ENCODE results near the gene SMAD5. TPM values are rescaled to one million over a fixed set of nuclear protein-coding genes. Genes with fewer than 3 reads are reported as not detected.

Gene SMAD5
- total RNA-seq, 2 donors from 2014 or later: 29.0 to 92.9 TPM

DNA sequence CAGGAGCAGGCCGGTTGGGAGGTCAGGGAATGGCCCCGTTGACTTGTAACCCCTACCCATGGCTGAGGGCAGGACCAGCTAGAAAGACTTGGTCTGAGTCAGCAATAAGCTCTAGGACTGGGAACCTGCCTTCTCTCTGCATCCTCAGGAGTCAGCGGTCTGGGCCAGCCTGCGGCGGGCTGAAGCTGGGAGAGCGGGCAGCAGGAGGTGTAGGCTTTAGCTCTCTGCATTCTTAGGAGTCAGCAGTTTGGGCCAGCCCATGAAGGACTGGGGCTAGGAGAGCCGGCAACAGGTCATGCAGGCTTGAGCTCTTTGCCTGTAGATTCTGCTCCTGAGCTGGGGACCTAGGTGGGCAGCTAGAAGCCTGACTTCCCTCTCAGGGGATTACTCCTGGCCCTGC is 66.8 kb downstream of the SMAD5 start:
- Histone ChIP-seq H3K9me3 (no peaks in the 10 kb centered on the region), H3K4me1 (ENCODE audit: control insufficient read depth in 1 of 2, low read depth in 2 of 2) (peaks cover 0 to 11% of the 10 kb centered on the region in 2 donors), H3K4me3 (no peak overlapping the region), H3K27me3 (replicated peaks; ENCODE audit: insufficient read depth) (no peaks in the 10 kb centered on the region), H3K36me3 (no peaks in the 10 kb centered on the region), H3K27ac (no peak overlapping the region)
- TF ChIP-seq, protein P1, sequence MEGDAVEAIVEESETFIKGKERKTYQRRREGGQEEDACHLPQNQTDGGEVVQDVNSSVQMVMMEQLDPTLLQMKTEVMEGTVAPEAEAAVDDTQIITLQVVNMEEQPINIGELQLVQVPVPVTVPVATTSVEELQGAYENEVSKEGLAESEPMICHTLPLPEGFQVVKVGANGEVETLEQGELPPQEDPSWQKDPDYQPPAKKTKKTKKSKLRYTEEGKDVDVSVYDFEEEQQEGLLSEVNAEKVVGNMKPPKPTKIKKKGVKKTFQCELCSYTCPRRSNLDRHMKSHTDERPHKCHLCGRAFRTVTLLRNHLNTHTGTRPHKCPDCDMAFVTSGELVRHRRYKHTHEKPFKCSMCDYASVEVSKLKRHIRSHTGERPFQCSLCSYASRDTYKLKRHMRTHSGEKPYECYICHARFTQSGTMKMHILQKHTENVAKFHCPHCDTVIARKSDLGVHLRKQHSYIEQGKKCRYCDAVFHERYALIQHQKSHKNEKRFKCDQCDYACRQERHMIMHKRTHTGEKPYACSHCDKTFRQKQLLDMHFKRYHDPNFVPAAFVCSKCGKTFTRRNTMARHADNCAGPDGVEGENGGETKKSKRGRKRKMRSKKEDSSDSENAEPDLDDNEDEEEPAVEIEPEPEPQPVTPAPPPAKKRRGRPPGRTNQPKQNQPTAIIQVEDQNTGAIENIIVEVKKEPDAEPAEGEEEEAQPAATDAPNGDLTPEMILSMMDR (IDR thresholded peaks at IDR 0.05): no peak
- DNase-seq (ENCODE audit: low spot score) (no peak), ATAC-seq (ENCODE audit: insufficient number of reproducible peaks, low FRiP score, low read depth) (no peak)

DNA sequence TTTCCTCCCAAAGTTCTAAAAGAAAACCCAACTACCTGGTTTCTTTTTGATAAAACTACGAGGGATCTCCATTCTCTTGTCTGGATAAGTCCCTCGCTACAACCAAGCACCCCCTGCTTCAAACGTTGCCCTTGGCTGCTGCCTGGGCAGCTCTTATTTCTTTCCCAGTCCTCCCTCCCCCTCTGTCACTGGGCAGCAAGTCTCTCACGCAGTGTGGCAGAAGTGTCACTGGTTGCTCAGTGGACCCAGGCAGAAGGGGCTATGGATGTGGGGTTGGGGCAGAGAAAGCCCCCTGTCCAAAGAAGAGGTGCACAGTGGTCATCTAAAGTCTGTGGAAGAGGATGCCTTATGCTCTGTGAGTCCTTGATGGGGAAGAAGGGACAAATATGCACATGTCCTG is 67.5 kb downstream of the SMAD5 start:
- H3K4me3 ChIP-seq: no peak overlapping the region

DNA sequence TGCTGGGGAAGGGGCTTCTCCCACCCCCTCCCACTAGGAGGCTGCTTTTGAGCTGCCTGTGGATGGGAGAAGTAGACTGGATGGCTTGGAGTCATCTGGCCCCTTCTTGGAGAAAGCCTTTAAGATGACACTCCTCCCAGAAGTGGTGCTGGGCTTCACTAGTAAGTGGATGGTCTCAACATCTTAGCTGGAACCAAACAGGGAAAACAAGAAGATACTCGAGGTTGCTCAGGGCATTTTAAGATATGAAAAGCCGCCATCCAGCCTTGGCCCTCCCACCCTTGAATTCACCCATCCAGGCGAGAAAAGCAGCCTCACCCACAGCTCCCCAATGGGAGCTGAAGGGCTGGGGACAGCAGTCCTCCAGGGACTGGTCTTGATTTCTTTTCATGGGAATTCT is 68.1 kb downstream of the SMAD5 start:
- DNase-seq (ENCODE audit: low spot score) (no peak), ATAC-seq (ENCODE audit: insufficient number of reproducible peaks, low FRiP score, low read depth) (no peak)
- Histone ChIP-seq H3K9me3 (no peaks in the 10 kb centered on the region), H3K27me3 (replicated peaks; ENCODE audit: insufficient read depth) (no peaks in the 10 kb centered on the region), H3K36me3 (no peaks in the 10 kb centered on the region), H3K4me1 (ENCODE audit: control insufficient read depth in 1 of 2, low read depth in 2 of 2) (peaks cover 0 to 9% of the 10 kb centered on the region in 2 donors), H3K27ac (no peak overlapping the region), H3K4me3 (no peak overlapping the region)
- TF ChIP-seq, protein P1 (IDR thresholded peaks at IDR 0.05): no peak

More for the DNA sequence above, 67.5 kb downstream of the SMAD5 start:
- H3K4me1 ChIP-seq (ENCODE audit: control insufficient read depth in 1 of 2, low read depth in 2 of 2): peaks cover 0 to 11% of the 10 kb centered on the region in 2 donors
- DNase-seq (ENCODE audit: low spot score): no peak
- no peak for ATAC-seq (ENCODE audit: insufficient number of reproducible peaks, low FRiP score, low read depth)
- TF ChIP-seq, protein P1 (IDR thresholded peaks at IDR 0.05): no peak
- no peaks in the 10 kb centered on the region for H3K27me3 ChIP-seq (replicated peaks; ENCODE audit: insufficient read depth)
- H3K36me3 ChIP-seq: no peaks in the 10 kb centered on the region
- H3K27ac ChIP-seq: no peak overlapping the region
- no peaks in the 10 kb centered on the region for H3K9me3 ChIP-seq

DNA sequence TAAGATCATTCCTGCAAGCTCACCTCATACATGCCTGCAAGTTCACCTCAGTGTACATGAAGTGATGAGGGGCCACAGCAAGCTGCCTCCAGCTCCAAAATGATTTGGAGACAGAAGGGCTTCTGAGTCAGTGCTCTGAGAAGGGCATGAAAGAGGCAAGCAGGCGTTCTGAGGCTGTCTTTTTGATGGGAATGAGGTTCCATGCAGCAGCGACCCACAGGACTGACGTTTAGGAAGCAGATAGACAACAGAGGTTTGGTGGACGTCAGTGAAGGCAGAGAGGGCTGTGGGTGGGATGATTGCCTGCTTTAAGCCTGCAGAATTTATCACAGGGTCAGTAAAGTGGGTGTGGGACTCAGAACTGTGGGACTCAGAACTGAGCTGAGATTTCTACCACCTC is 69.2 kb downstream of the SMAD5 start:
- Histone ChIP-seq H3K4me3 (no peak overlapping the region), H3K4me1 (ENCODE audit: control insufficient read depth in 1 of 2, low read depth in 2 of 2) (no peaks in the 10 kb centered on the region), H3K27me3 (replicated peaks; ENCODE audit: insufficient read depth) (no peaks in the 10 kb centered on the region), H3K9me3 (no peaks in the 10 kb centered on the region), H3K27ac (no peak overlapping the region), H3K36me3 (no peaks in the 10 kb centered on the region)
- ATAC-seq (ENCODE audit: insufficient number of reproducible peaks, low FRiP score, low read depth) (no peak), DNase-seq (ENCODE audit: low spot score) (no peak)
- TF ChIP-seq, protein P1 (IDR thresholded peaks at IDR 0.05): no peak

DNA sequence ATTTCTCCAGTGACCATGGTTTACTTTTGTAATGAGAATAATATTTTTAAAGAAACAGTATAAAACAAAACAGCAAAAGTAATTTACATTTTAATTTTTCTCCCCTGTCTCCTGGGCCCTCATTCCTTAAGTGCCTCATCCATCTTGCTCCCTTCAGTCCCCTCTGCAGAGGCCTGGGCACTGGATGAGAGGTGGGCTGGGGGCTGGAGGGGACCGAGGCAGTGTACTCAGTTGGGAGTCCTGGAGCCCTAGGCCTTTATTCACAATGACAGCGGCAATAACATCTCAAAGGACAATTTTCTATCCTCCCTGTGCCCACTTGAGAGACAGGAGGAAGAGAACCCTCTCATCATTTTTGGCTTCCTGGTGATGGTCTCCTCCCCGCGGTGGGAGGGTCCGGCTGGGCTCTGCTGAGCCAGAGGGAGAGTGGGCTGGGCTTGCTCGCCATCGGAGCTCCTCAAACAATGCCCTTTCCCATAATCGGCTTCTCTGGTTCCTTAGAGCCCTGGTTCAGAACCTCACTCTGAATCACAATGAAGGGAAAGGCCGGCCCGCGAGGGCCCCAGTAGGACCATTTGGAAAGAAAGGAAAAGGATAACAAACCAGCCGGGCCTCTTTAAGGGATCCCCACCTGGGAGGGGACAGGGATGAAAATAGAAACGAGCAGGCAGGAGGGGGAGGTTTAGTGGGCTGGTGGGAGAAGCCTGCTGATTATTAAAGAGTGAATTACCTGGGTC is 70.0 kb downstream of the SMAD5 start:
- ATAC-seq (ENCODE audit: insufficient number of reproducible peaks, low FRiP score, low read depth) (no peak), DNase-seq (ENCODE audit: low spot score) (no peak)
- Histone ChIP-seq H3K27ac (no peak overlapping the region), H3K36me3 (no peaks in the 10 kb centered on the region), H3K4me1 (ENCODE audit: control insufficient read depth in 1 of 2, low read depth in 2 of 2) (no peaks in the 10 kb centered on the region), H3K27me3 (replicated peaks; ENCODE audit: insufficient read depth) (no peaks in the 10 kb centered on the region), H3K9me3 (no peaks in the 10 kb centered on the region), H3K4me3 (no peak overlapping the region)
- TF ChIP-seq, protein P1 (IDR thresholded peaks at IDR 0.05): no peak

All from thoracic aorta (tissue), 2 donors.